ENCODE results near the gene KIF17. TPM values are rescaled to one million over a fixed set of nuclear protein-coding genes. Genes with fewer than 3 reads are reported as not detected.

Gene KIF17
- total RNA-seq, 1 donor: 0.27 TPM

- DNase-seq (ENCODE audit: low read depth): no peak
- no peak overlapping the region for H3K4me3 ChIP-seq (ENCODE audit: low read depth, low read length)
- no peak for TF ChIP-seq CTCF (IDR thresholded peaks at IDR 0.05; ENCODE audit: insufficient read depth, low read length)
Measured at GRCh38 chr1:20742671-20743070, 24.9 kb upstream of the KIF17 start.

- no peak for DNase-seq (ENCODE audit: low read depth)
- H3K4me3 ChIP-seq (ENCODE audit: low read depth, low read length): no peak overlapping the region
- no peak for TF ChIP-seq CTCF (IDR thresholded peaks at IDR 0.05; ENCODE audit: insufficient read depth, low read length)
Measured at GRCh38 chr1:20740781-20741180, 23.0 kb upstream of the KIF17 start.

DNA sequence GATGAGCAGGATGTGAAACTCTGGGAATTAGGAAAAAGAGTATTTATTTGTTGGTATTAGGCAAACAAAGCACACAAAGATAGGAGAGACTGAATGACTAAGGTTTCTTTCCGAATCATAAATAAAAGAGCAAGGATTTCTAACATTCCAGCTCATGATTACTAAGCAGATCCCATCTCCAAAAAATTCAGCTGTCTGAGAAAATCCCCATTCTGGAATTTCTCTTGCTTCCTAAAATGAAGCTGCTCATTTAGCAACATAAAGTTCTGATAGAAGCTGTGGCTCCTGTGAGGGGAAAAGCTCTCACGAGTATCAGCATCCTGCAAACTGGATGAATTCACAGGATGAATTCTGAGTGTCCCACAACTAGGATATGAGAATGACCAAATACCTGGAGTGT is 21.4 kb upstream of the KIF17 start:
- TF ChIP-seq CTCF (IDR thresholded peaks at IDR 0.05; ENCODE audit: insufficient read depth, low read length): no peak
- DNase-seq (ENCODE audit: low read depth): peak; percentile 84
- H3K4me3 ChIP-seq (ENCODE audit: low read depth, low read length): no peak overlapping the region

DNA sequence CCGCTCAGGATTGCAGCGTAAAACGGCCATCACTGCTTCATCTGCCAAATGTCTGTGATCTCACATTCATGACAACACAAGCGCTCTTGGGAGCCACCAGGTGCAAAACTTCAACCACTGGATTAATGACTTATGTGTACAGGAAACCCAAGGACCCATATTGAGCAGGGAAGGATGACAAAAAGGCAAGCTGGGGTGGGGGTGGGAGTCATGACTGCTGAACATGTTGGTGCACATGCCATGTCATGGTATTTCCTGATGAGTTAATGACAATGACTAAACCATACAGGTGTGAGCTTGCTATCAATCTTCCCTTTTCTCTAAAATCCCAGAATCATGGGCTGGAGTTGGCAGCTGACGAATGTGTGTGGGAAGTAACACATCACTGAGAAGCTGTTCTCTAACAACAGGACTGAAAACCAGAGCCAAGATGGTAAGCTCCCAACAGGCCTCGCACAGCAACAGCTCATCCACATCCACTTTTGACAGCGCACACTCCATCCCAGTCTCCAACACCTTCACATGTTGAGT is 17.8 kb upstream of the KIF17 start:
- no peak overlapping the region for H3K4me3 ChIP-seq (ENCODE audit: low read depth, low read length)
- no peak for TF ChIP-seq CTCF (IDR thresholded peaks at IDR 0.05; ENCODE audit: insufficient read depth, low read length)
- no peak for DNase-seq (ENCODE audit: low read depth)

- peak; percentile 14 for DNase-seq (ENCODE audit: low read depth)
- H3K4me3 ChIP-seq (ENCODE audit: low read depth, low read length): no peak overlapping the region
- no peak for TF ChIP-seq CTCF (IDR thresholded peaks at IDR 0.05; ENCODE audit: insufficient read depth, low read length)
Measured at GRCh38 chr1:20733360-20733975, 15.7 kb upstream of the KIF17 start.

DNA sequence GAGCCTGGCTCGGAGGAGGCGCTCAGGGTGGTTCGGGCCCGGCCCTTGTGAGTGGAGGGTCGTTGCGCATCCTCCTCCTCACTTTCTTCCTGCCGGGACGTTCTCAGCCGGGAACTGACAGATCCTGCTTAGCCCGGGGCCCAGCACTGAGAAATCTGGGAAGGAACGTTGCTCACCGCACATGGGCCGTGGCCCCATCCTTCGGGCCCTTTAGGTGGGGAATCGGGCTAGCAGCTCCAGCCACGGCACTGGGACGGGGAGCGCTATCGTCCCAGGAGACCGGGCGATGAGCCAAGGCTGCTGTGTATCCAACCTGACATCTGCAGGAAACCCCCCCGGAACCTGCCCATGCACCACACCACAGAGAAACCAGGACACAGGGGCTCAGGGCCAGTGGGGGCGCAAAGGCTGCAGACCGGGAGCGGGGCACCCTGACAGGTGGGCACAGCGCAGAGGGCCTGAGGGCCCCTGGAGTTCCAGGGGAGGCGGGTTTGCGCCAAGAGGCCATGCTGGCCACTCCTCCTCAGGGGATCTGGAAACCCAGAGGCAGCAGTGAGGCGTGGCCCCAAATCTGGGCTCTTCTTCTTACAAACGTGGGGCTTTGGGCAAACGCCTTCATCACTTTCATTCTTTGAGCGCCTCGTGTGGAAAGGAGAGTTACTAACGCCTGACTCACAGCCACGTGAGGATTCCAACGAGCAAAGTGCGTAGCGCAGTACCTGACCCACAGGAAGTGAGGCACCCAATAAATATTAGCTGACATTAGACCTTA is 15.0 kb upstream of the KIF17 start, which contains the start of gene SH2D5:
Gene SH2D5 (minus strand): TSS at position 116 of the 772 bp plus-strand sequence. CDS start 4,659 bp downstream, outside the sequence.
- TF ChIP-seq CTCF (IDR thresholded peaks at IDR 0.05; ENCODE audit: insufficient read depth, low read length): peak; percentile 32

More for the DNA sequence above, 15.0 kb upstream of the KIF17 start, which contains the start of gene SH2D5:
- DNase-seq (ENCODE audit: low read depth): peak; percentile 99
- peak within 1 kb of the TSS; percentile 70 for H3K4me3 ChIP-seq (ENCODE audit: low read depth, low read length)
